ENCODE results near the gene TMEM45A.

GRCh38 chr3:100546020-100546744 is 53.8 kb downstream of the TMEM45A start:
- no peak for TF ChIP-seq CTCF (conservative IDR thresholded peaks at IDR 0.05; ENCODE audit: low read length)
- TF ChIP-seq EZH2phosphoT487 (IDR thresholded peaks at IDR 0.05; ENCODE audit: borderline replicate concordance, low read depth, low read length): no peak

All from OCI-LY7 (cell line).